ENCODE measurements around the gene FMO1.
"Not testable (repeated sequence)": the region's sequence is repeated elsewhere in the genome, so short reads cannot be mapped to it uniquely, and the experiment has no call there.

Gene FMO1

GRCh38 chr1:171265686-171266085 lies 17.4 kb downstream of the FMO1 start:
- DNase-seq, result no peak
- intact Hi-C loops (cut with DNase I), result no loop called here

GRCh38 chr1:171266930-171267329 lies 18.6 kb downstream of the FMO1 start:
- DNase-seq, result no peak
- intact Hi-C loops (cut with DNase I), result no loop called here

GRCh38 chr1:171267391-171267790 lies 19.1 kb downstream of the FMO1 start:
- no peak for DNase-seq
- intact Hi-C loops (cut with DNase I), result no loop called here

- no peak for DNase-seq
- intact Hi-C loops (cut with DNase I), result no loop called here
Observed at GRCh38 chr1:171270806-171271205, 22.5 kb downstream of the FMO1 start.

- DNase-seq, result no peak
- intact Hi-C loops (cut with DNase I), result no loop called here
Observed at GRCh38 chr1:171277534-171277933, 29.2 kb downstream of the FMO1 start.

GRCh38 chr1:171279234-171279633 lies 30.9 kb downstream of the FMO1 start:
- intact Hi-C loops (cut with DNase I), result no loop called here
- no peak for DNase-seq

GRCh38 chr1:171279678-171280077 lies 31.4 kb downstream of the FMO1 start:
- intact Hi-C loops (cut with DNase I), result no loop called here
- no peak for DNase-seq

GRCh38 chr1:171280599-171280998 lies 32.3 kb downstream of the FMO1 start:
- no peak for DNase-seq
- intact Hi-C loops (cut with DNase I), result no loop called here

GRCh38 chr1:171286032-171286705 lies 37.9 kb downstream of the FMO1 start:
- intact Hi-C loops (cut with DNase I), result no loop called here
- no peak for DNase-seq

- intact Hi-C loops (cut with DNase I), result no loop called here
- DNase-seq, result no peak
Observed at GRCh38 chr1:171290621-171291020, 42.3 kb downstream of the FMO1 start.

- no peak for DNase-seq
- intact Hi-C loops (cut with DNase I), result no loop called here
Observed at GRCh38 chr1:171292799-171293198, 44.5 kb downstream of the FMO1 start.

GRCh38 chr1:171295383-171295782 lies 47.1 kb downstream of the FMO1 start:
- intact Hi-C loops (cut with DNase I); DNase-seq: not testable (repeated sequence)

- no peak for DNase-seq
- intact Hi-C loops (cut with DNase I), result no loop called here
Observed at GRCh38 chr1:171295821-171296220, 47.5 kb downstream of the FMO1 start.

GRCh38 chr1:171296897-171297296 lies 48.6 kb downstream of the FMO1 start:
- DNase-seq, result no peak

GRCh38 chr1:171298696-171299095 lies 50.4 kb downstream of the FMO1 start:
- DNase-seq, result no peak
- intact Hi-C loops (cut with DNase I), result no loop called here

More at GRCh38 chr1:171296897-171297296, 48.6 kb downstream of the FMO1 start:
- intact Hi-C loops (cut with DNase I), result no loop called here

GRCh38 chr1:171299342-171299741 lies 51.0 kb downstream of the FMO1 start:
- DNase-seq, result no peak
- intact Hi-C loops (cut with DNase I), result no loop called here

- intact Hi-C loops (cut with DNase I), result no loop called here
- no peak for DNase-seq
Observed at GRCh38 chr1:171300401-171300800, 52.1 kb downstream of the FMO1 start.

GRCh38 chr1:171310661-171311087 lies 62.4 kb downstream of the FMO1 start:
- no peak for DNase-seq
- intact Hi-C loops (cut with DNase I), result loop anchor here (10.0 kb wide), 1 partner anchor 66 kb away; the partner anchor contains the start of gene FMO1

- no peak for DNase-seq
- intact Hi-C loops (cut with DNase I), result loop anchor here (10.0 kb wide), 1 partner anchor 67 kb away; the partner anchor contains the start of gene FMO1
Observed at GRCh38 chr1:171311771-171312558, 63.7 kb downstream of the FMO1 start.

- peak in 1 of 42 donors; percentile 33 for DNase-seq
- intact Hi-C loops (cut with DNase I), result loop anchor here (10.0 kb wide), 1 partner anchor 69 kb away; the partner anchor contains the start of gene FMO1
Observed at GRCh38 chr1:171313319-171313834, 65.1 kb downstream of the FMO1 start.
